ENCODE results near the gene OR10A6. TPM values are rescaled to one million over a fixed set of nuclear protein-coding genes. Genes with fewer than 3 reads are reported as not detected.

Gene OR10A6
- total and polyA plus RNA-seq, 2 experiments from 2014 or later, result 0.23 TPM; not detected in 1

DNA sequence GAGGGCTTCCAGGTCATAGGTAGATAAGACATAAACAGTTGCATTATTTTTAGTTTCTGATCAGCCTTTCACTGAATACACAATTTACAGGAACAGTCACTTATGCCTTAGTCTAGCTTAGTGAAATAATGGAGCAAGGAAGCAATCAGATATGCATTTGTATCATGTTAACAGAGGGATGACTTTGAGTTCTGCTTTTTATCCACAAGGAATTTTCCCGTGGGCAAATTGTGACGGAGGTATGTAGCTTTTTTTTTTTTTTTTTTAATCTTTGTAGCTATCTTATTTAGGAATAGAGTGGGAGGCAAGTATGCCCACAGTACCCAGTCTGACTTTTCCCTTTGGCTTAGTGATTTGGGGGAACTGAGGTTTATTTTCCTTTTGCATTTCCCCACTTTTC lies 37.6 kb upstream of the OR10A6 start:
- Histone ChIP-seq H4K20me1 (replicated peaks; ENCODE audit: insufficient read depth) (no peaks in the 10 kb centered on the region), H3K27ac (ENCODE audit: low read depth) (no peak overlapping the region), H3K79me2 (replicated peaks; ENCODE audit: insufficient read depth) (peaks cover 17% of the 10 kb centered on the region), H2AFZ (no peak overlapping the region), H3K27me3 (ENCODE audit: insufficient read depth) (no peaks in the 10 kb centered on the region), H3K4me1 (ENCODE audit: insufficient read depth) (peaks cover 44% of the 10 kb centered on the region), H3K4me3 (peak overlapping the region; percentile 47), H3K36me3 (ENCODE audit: insufficient read depth) (no peaks in the 10 kb centered on the region), H3F3A (replicated peaks; ENCODE audit: low read depth) (0 out of 2 replicates have a peak, but pooled peaks cover 3% of the 10 kb centered on the region), H3K9me2 (ENCODE audit: insufficient read depth) (peaks cover 8% of the 10 kb centered on the region), H3K4me2 (peak overlapping the region; percentile 77)
- Mint-ChIP-seq H3K4me1 (peaks cover 41% of the 10 kb centered on the region), H3K9me3 (no peaks in the 10 kb centered on the region), H3K27me3 (ENCODE audit: insufficient read depth, low read depth, poor library complexity) (peaks cover 6% of the 10 kb centered on the region), H3K36me3 (ENCODE audit: low read depth) (peaks cover 4% of the 10 kb centered on the region; the same call in 1 of the 3 replicates), H3K27ac (0 out of 2 replicates have a peak overlapping the region, but pooled peaks have one; percentile 24), H3K4me3 (peak overlapping the region; percentile 42; the same call in 1 of the 3 replicates)
- TF ChIP-seq, protein P1, sequence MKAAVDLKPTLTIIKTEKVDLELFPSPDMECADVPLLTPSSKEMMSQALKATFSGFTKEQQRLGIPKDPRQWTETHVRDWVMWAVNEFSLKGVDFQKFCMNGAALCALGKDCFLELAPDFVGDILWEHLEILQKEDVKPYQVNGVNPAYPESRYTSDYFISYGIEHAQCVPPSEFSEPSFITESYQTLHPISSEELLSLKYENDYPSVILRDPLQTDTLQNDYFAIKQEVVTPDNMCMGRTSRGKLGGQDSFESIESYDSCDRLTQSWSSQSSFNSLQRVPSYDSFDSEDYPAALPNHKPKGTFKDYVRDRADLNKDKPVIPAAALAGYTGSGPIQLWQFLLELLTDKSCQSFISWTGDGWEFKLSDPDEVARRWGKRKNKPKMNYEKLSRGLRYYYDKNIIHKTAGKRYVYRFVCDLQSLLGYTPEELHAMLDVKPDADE (IDR thresholded peaks at IDR 0.05), result no peak
- TF ChIP-seq ZNF462 (CRISPR knock-in tag; IDR thresholded peaks at IDR 0.05) (no peak), POLR2AphosphoS5 (IDR thresholded peaks at IDR 0.05; ENCODE audit: low read depth) (no peak), EZH2phosphoT487 (IDR thresholded peaks at IDR 0.05; ENCODE audit: unreplicated experiment) (no peak), ZNF114 (CRISPR knock-in tag; IDR thresholded peaks at IDR 0.05) (no peak), CTCF (conservative IDR thresholded peaks at IDR 0.05; ENCODE audit: low read depth in 2 of 2) (no peak), EZH2 (IDR thresholded peaks at IDR 0.05; ENCODE audit: low read depth, unreplicated experiment) (no peak), NANOG (IDR thresholded peaks at IDR 0.05; ENCODE audit: borderline replicate concordance) (no peak), JUNB (IDR thresholded peaks at IDR 0.05; ENCODE audit: unreplicated experiment) (no peak), STAT1 (IDR thresholded peaks at IDR 0.05; ENCODE audit: unreplicated experiment) (no peak), ZNF331 (CRISPR knock-in tag; IDR thresholded peaks at IDR 0.05; ENCODE audit: low read depth) (no peak), CREB1 (CRISPR knock-in tag; IDR thresholded peaks at IDR 0.05; ENCODE audit: low read depth) (no peak)
- TF ChIP-seq, protein P2, sequence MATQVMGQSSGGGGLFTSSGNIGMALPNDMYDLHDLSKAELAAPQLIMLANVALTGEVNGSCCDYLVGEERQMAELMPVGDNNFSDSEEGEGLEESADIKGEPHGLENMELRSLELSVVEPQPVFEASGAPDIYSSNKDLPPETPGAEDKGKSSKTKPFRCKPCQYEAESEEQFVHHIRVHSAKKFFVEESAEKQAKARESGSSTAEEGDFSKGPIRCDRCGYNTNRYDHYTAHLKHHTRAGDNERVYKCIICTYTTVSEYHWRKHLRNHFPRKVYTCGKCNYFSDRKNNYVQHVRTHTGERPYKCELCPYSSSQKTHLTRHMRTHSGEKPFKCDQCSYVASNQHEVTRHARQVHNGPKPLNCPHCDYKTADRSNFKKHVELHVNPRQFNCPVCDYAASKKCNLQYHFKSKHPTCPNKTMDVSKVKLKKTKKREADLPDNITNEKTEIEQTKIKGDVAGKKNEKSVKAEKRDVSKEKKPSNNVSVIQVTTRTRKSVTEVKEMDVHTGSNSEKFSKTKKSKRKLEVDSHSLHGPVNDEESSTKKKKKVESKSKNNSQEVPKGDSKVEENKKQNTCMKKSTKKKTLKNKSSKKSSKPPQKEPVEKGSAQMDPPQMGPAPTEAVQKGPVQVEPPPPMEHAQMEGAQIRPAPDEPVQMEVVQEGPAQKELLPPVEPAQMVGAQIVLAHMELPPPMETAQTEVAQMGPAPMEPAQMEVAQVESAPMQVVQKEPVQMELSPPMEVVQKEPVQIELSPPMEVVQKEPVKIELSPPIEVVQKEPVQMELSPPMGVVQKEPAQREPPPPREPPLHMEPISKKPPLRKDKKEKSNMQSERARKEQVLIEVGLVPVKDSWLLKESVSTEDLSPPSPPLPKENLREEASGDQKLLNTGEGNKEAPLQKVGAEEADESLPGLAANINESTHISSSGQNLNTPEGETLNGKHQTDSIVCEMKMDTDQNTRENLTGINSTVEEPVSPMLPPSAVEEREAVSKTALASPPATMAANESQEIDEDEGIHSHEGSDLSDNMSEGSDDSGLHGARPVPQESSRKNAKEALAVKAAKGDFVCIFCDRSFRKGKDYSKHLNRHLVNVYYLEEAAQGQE (IDR thresholded peaks at IDR 0.05; ENCODE audit: unreplicated experiment), result no peak
- DNase-seq (ENCODE audit: low spot score), result no peak
- ATAC-seq, result no peak
